ENCODE results near the gene PTGES2.
"Not testable (repeated sequence)": the region's sequence is repeated elsewhere in the genome, so short reads cannot be mapped to it uniquely, and the experiment has no call there.

PTGES2 gene

GRCh38 chr9:128136816-128137793 lies 9.6 kb upstream of the PTGES2 start:
- no peak for DNase-seq

GRCh38 chr9:128135561-128135960 lies 8.0 kb upstream of the PTGES2 start:
- not testable (repeated sequence) for DNase-seq

GRCh38 chr9:128132139-128132538 lies 4.6 kb upstream of the PTGES2 start:
- DNase-seq = not testable (repeated sequence)

GRCh38 chr9:128131346-128131745 lies 3.8 kb upstream of the PTGES2 start:
- not testable (repeated sequence) for DNase-seq

- not testable (repeated sequence) for DNase-seq
Measured at GRCh38 chr9:128130651-128131050, 3.1 kb upstream of the PTGES2 start.

GRCh38 chr9:128129976-128130590 lies 2.6 kb upstream of the PTGES2 start:
- peak; percentile 44 to 53 for DNase-seq

GRCh38 chr9:128128836-128129590 lies 1.5 kb upstream of the PTGES2 start:
- no peak for DNase-seq

GRCh38 chr9:128127990-128128835 lies 684 bp upstream of the PTGES2 start:
- DNase-seq = peak; percentile 77 to 78

GRCh38 chr9:128125580-128126354 lies 1.8 kb downstream of the PTGES2 start:
- DNase-seq = no peak

- DNase-seq = peak; percentile 23 to 35
Measured at GRCh38 chr9:128124873-128125579, 2.5 kb downstream of the PTGES2 start.

- no peak for DNase-seq
Measured at GRCh38 chr9:128124451-128124850, 3.1 kb downstream of the PTGES2 start.

GRCh38 chr9:128123451-128124080 lies 4.0 kb downstream of the PTGES2 start:
- DNase-seq = no peak

- DNase-seq = no peak
Measured at GRCh38 chr9:128122809-128123175, 4.7 kb downstream of the PTGES2 start.

- no peak for DNase-seq
Measured at GRCh38 chr9:128121924-128122808, 5.4 kb downstream of the PTGES2 start.

GRCh38 chr9:128121466-128121810 lies 6.1 kb downstream of the PTGES2 start:
- DNase-seq = no peak

- no peak for DNase-seq
Measured at GRCh38 chr9:128120741-128121465, 6.6 kb downstream of the PTGES2 start.

- no peak for DNase-seq
Measured at GRCh38 chr9:128120061-128120740, 7.3 kb downstream of the PTGES2 start.

Data from activated CD4-positive, alpha-beta T cell treated with anti-CD3 and anti-CD28 coated beads, Interleukin-2, amount 50 U/mL, for 4 hours (primary cell).